Endothelial cell (in vitro differentiated cells): Measurements from ENCODE around the gene SORCS2. TPM values are rescaled to one million over a fixed set of nuclear protein-coding genes. Genes with fewer than 3 reads are reported as not detected.

Experiments
- DNase-seq: peaks from one replicate; pipeline ENCODE4 v3.0.0; 2021; ENCODE audit warnings: low spot score
- H3K27ac Mint-ChIP-seq: one replicate; pipeline ENCODE4 v1.8.0; 2021; ENCODE audit warnings: mixed read lengths, inconsistent platforms; ENCODE audit not compliant: unreplicated experiment
- H3K27me3 Mint-ChIP-seq: one replicate; pipeline ENCODE4 v1.8.0; 2021; ENCODE audit warnings: mild to moderate bottlenecking, moderate library complexity, mixed read lengths, inconsistent platforms; ENCODE audit not compliant: unreplicated experiment
- H3K36me3 Mint-ChIP-seq: one replicate; pipeline ENCODE4 v1.8.0; 2021; ENCODE audit warnings: mild to moderate bottlenecking, low read depth, mixed read lengths, inconsistent platforms; ENCODE audit not compliant: unreplicated experiment
- H3K4me1 Mint-ChIP-seq: one replicate; pipeline ENCODE4 v1.8.0; 2021; ENCODE audit warnings: mild to moderate bottlenecking, mixed read lengths, inconsistent platforms; ENCODE audit not compliant: unreplicated experiment
- H3K4me3 Mint-ChIP-seq: one replicate; pipeline ENCODE4 v1.8.0; 2021; ENCODE audit warnings: mild to moderate bottlenecking, mixed read lengths, inconsistent platforms; ENCODE audit not compliant: unreplicated experiment
- H3K9me3 Mint-ChIP-seq: one replicate; pipeline ENCODE4 v1.8.0; 2021; ENCODE audit warnings: mixed read lengths, inconsistent platforms; ENCODE audit not compliant: unreplicated experiment
- CTCF ChIP-seq: fragments of 200-600 bp; sonication (generic); IDR thresholded peaks from one replicate; pipeline ENCODE4 v1.5.0; 2021; ENCODE audit warnings: antibody characterized with exemption; ENCODE audit not compliant: unreplicated experiment
- total RNA-seq: library from RNA; stranded (reverse); fragmentation: NEBNext Ultra II Directional; extraction: Animal tissue kit (Norgen Biotek cat#: 25700); gene quantifications from one replicate; pipeline ENCODE4 v1.2.1, GENCODE V29; 2021; ENCODE audit not compliant: unreplicated experiment

Gene SORCS2
- total RNA-seq, 1 donor from 2014 or later, result 1.3 TPM

GRCh38 chr4:7569810-7570783, 377.8 kb downstream of the SORCS2 start:
- Mint-ChIP-seq H3K27me3 (peaks cover 6% of the 10 kb centered on the region), H3K9me3 (no peaks in the 10 kb centered on the region), H3K4me1 (no peaks in the 10 kb centered on the region), H3K27ac (no peak overlapping the region), H3K4me3 (no peak overlapping the region), H3K36me3 (no peaks in the 10 kb centered on the region)
- DNase-seq, result no peak
- no peak for TF ChIP-seq CTCF

GRCh38 chr4:7571001-7571400, 378.7 kb downstream of the SORCS2 start:
- Mint-ChIP-seq H3K27ac (no peak overlapping the region), H3K4me1 (no peaks in the 10 kb centered on the region)

GRCh38 chr4:7571701-7572100, 379.4 kb downstream of the SORCS2 start:
- no peak overlapping the region for H3K4me3 Mint-ChIP-seq
- peaks cover 5% of the 10 kb centered on the region for H3K36me3 Mint-ChIP-seq
- TF ChIP-seq CTCF, result no peak
- H3K9me3 Mint-ChIP-seq, result peaks cover 9% of the 10 kb centered on the region
- DNase-seq, result no peak
- H3K27ac Mint-ChIP-seq, result no peak overlapping the region
- H3K4me1 Mint-ChIP-seq, result no peaks in the 10 kb centered on the region
- H3K27me3 Mint-ChIP-seq, result peaks cover 6% of the 10 kb centered on the region

More at GRCh38 chr4:7571001-7571400, 378.7 kb downstream of the SORCS2 start:
- H3K36me3 Mint-ChIP-seq, result no peaks in the 10 kb centered on the region
- no peak for TF ChIP-seq CTCF
- H3K9me3 Mint-ChIP-seq, result peaks cover 2% of the 10 kb centered on the region
- no peak overlapping the region for H3K4me3 Mint-ChIP-seq
- no peak for DNase-seq
- peaks cover 6% of the 10 kb centered on the region for H3K27me3 Mint-ChIP-seq

GRCh38 chr4:7572894-7573293, 380.6 kb downstream of the SORCS2 start:
- Mint-ChIP-seq H3K4me3 (no peak overlapping the region), H3K9me3 (peaks cover 15% of the 10 kb centered on the region), H3K27me3 (peaks cover 8% of the 10 kb centered on the region), H3K36me3 (peaks cover 10% of the 10 kb centered on the region), H3K4me1 (no peaks in the 10 kb centered on the region), H3K27ac (no peak overlapping the region)
- no peak for DNase-seq
- no peak for TF ChIP-seq CTCF

DNA sequence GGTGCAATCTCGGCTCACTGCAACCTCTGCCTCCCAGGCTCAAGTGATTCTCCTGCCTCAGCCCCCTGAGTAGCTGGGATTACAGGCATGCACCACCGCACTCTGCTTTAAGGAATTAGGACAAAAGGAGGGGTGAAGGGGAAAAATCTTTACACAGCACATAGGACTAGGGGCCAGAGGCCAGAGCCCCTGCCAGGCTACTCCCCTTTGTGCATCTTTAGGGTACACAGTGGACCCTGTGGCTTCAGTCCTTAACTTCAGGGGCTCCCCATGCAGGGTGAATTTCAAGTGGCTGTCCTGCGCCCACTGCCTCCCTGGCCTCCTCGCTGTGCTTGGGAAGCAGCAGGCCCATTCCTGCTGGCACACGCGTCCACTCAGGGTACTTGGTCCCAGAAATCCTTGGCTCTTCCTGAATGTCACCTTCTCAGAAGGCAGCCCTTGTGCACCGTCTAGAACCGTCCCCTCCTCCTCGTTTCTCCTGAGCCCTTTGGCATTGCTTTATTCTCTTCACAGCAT, 381.3 kb downstream of the SORCS2 start:
- Mint-ChIP-seq H3K4me1 (no peaks in the 10 kb centered on the region), H3K36me3 (peaks cover 10% of the 10 kb centered on the region), H3K4me3 (no peak overlapping the region), H3K27ac (no peak overlapping the region), H3K27me3 (peaks cover 8% of the 10 kb centered on the region), H3K9me3 (peaks cover 15% of the 10 kb centered on the region)
- TF ChIP-seq CTCF, result no peak
- no peak for DNase-seq
